Neural cell (in vitro differentiated cells): ENCODE measurements around the gene IFITM10.

Source experiments
- CTCF ChIP-seq: fragments of 450-650 bp; IDR thresholded peaks from 2 replicates; pipeline ENCODE4 v1.5.1; 2014; ENCODE audit warnings: antibody characterized with exemption, mild to moderate bottlenecking, moderate library complexity; ENCODE audit not compliant: poor library complexity, severe bottlenecking
- EP300 ChIP-seq: fragments of 450-650 bp; conservative IDR thresholded peaks from 2 replicates; pipeline ENCODE4 v1.6.1; 2014; ENCODE audit warnings: antibody characterized with exemption, mild to moderate bottlenecking, moderate library complexity; ENCODE audit not compliant: poor library complexity, severe bottlenecking
- EZH2 ChIP-seq: fragments of 200-600, 300-800 bp; shearing (Covaris generic), sonication (generic); IDR thresholded peaks from 2 replicates; pipeline ENCODE4 v1.6.1; 2014; ENCODE audit warnings: antibody characterized with exemption, low read length, borderline replicate concordance, mild to moderate bottlenecking; ENCODE audit not compliant: insufficient read depth, poor library complexity, severe bottlenecking
- POLR2AphosphoS5 ChIP-seq: IDR thresholded peaks from 2 replicates; pipeline ENCODE4 v1.6.1; 2012
- RAD21 ChIP-seq: fragments of 450-650 bp; conservative IDR thresholded peaks from 2 replicates; pipeline ENCODE4 v1.6.1; 2014; ENCODE audit warnings: antibody characterized with exemption, mild to moderate bottlenecking, moderate library complexity
- REST ChIP-seq: IDR thresholded peaks from 2 replicates; pipeline ENCODE4 v1.6.1; 2012; ENCODE audit warnings: borderline replicate concordance
- TAF1 ChIP-seq: IDR thresholded peaks from 2 replicates; pipeline ENCODE4 v1.6.1; 2012; ENCODE audit warnings: low read depth

GRCh38 chr11:1761110-1761856 lies 10.9 kb upstream of the IFITM10 start:
- TF ChIP-seq RAD21: no peak
- TF ChIP-seq CTCF: no peak
- no peak for TF ChIP-seq POLR2AphosphoS5
- no peak for TF ChIP-seq EZH2
- no peak for TF ChIP-seq EP300
- no peak for TF ChIP-seq TAF1
- TF ChIP-seq REST: no peak
